GM23338 (cell line): Measurements from ENCODE around the gene SORCS2.

Source experiments
- CREB1 ChIP-seq: fragments of 250-450 bp; sonication (Bioruptor Pico); IDR thresholded peaks from 2 replicates; pipeline ENCODE4 v1.5.0; 2020; ENCODE audit warnings: low read depth, mild to moderate bottlenecking, moderate library complexity
- EZH2phosphoT487 ChIP-seq: fragments of 200-600 bp; sonication (generic); IDR thresholded peaks from one replicate; pipeline ENCODE4 v1.8.1; 2018; ENCODE audit warnings: antibody characterized with exemption; ENCODE audit not compliant: unreplicated experiment
- POLR2AphosphoS5 ChIP-seq: IDR thresholded peaks from 2 replicates; pipeline ENCODE4 v1.6.1; 2016; ENCODE audit warnings: antibody characterized with exemption, low read depth
- TF ChIP-seq, protein P1 (sequence below), 2 experiments: fragments of 200-600 bp in 1 of 2; sonication (generic) in 1 of 2; conservative IDR thresholded peaks; 2 replicates each; pipeline versions ENCODE4 v1.5.1 to v1.6.1; 2016 to 2017; ENCODE audit warnings: antibody characterized with exemption in 2 of 2, low read depth in 2 of 2, mild to moderate bottlenecking in 2 of 2, moderate library complexity in 1 of 2

DNA sequence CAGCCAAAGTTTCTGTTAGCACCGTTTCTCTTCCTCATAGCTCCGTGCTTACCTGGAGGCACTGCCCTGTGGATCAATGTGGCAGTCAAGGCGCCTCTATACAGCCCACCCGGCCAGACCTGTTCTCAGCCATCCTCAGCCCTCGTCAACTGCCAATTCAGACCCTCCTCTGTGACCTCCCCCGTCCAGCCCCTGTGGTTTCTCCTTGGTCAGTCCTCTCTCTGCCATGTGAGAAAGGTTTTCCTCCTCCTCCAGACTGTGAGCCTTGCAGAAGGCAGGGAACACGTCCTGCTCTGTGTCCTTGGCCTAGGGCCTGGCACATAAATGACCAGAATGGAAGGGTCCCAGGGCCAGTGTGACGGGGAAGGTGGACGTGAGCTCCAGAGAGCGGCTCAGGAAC, 417.0 kb downstream of the SORCS2 start:
- TF ChIP-seq EZH2phosphoT487 = no peak
- TF ChIP-seq POLR2AphosphoS5 = no peak
- TF ChIP-seq, protein P1, sequence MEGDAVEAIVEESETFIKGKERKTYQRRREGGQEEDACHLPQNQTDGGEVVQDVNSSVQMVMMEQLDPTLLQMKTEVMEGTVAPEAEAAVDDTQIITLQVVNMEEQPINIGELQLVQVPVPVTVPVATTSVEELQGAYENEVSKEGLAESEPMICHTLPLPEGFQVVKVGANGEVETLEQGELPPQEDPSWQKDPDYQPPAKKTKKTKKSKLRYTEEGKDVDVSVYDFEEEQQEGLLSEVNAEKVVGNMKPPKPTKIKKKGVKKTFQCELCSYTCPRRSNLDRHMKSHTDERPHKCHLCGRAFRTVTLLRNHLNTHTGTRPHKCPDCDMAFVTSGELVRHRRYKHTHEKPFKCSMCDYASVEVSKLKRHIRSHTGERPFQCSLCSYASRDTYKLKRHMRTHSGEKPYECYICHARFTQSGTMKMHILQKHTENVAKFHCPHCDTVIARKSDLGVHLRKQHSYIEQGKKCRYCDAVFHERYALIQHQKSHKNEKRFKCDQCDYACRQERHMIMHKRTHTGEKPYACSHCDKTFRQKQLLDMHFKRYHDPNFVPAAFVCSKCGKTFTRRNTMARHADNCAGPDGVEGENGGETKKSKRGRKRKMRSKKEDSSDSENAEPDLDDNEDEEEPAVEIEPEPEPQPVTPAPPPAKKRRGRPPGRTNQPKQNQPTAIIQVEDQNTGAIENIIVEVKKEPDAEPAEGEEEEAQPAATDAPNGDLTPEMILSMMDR (conservative IDR thresholded peaks at IDR 0.05; ENCODE audit: low read depth in 2 of 2) = no peak
- no peak for TF ChIP-seq CREB1 (CRISPR knock-in tag)
